Activated CD4-positive, alpha-beta T cell treated with anti-CD3 and anti-CD28 coated beads for 1 hour (primary cell): Measurements from ENCODE around the gene KCNK15.

ENCODE experiments used
- DNase-seq: peaks from one replicate; pipeline ENCODE4 v3.0.0-alpha.2; 2020

The KCNK15 gene

DNA sequence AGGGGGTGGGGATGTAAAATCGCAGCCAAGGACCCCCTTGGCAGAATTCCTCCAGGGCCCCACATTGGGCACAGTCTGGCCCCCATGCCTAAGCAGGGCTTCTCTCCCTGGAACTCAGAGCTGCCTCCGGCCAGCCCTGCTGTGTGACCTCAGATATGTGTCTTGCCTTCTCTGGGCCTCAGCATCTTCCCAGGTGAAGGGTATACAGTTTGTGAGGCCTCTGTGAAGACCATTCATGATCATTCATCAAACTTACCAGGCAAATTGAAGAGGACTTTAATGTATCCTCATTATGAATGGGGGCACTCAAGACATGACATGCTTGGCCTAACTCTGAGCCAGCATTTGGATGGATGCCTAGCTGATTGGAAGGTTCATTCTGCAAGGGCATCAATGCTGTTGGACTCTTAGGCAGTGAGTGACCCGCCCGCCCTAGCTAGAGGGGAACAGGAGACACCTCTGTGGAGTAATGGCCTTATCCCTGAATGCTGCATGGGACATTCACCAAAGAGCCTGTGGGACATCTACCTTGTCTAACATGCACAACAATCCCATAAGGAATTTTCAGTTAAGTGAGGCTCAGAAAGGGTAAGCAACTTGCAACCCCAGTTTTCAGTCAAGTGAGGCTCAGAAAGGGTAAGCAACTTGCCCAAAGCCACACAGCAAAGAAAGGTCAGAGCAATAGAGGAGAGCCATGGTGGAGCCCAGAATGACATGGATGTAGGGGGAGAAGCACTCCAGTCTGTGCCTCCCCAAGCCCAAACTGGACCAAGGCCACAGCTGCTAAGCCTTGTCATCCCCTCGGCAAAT, 30.0 kb upstream of the KCNK15 start:
- no peak for DNase-seq

DNA sequence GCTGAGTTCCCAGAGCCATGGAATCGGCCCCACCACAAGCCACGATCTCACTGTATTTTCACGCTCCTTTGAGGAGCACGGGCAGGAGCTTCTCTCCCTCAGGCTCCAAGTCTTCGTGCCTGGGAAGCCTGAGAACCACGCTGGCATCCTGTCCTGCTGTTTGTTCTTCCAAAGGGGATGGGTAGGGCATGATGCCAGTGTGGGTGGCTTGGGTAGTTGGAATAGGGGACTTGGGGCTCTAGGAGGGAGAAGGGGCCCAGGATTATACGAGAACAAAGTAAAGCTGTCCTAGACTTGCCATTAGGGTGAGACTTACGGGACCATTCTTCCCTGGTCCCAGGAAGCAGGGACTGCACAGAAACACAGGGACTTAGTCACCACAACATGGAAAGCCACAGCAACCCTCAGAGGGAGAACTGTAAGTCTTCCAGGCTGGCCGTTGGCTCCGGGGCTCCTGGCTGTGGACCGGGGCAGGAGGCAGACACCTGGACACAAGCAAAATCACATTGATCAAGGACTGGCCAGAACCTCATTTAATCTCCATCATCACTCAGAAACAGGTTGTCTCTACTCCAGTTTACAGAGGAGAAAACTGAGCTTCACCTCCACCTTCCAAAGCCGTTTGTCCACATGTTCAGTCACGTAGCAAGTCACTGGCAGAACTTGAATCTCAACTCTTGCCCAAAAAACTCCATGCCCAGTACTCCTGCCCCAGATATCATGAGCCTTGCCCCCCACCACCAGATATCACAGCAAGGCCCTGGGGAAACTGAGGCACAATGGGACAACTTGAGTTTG, 29.2 kb upstream of the KCNK15 start:
- no peak for DNase-seq

DNA sequence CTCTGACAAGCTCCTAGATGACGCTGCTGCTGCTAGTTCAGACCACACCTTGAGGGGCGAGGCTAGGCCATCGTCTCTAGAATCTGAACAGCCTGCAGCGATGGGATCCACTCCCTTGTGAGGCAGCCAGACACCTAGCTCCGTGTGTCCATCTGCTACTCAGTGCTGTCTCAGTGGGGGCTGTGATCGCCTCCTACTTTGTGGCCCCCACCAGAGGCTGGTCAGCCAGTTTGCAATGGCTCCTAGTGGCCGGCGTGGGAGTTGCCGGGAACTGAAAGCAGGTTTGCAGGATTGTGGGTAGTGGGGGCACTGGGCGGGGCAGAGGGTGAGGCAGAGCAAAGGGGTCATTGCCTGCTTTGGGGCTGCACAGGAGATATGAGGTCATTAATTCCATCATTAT, 27.7 kb upstream of the KCNK15 start:
- DNase-seq, result no peak

DNA sequence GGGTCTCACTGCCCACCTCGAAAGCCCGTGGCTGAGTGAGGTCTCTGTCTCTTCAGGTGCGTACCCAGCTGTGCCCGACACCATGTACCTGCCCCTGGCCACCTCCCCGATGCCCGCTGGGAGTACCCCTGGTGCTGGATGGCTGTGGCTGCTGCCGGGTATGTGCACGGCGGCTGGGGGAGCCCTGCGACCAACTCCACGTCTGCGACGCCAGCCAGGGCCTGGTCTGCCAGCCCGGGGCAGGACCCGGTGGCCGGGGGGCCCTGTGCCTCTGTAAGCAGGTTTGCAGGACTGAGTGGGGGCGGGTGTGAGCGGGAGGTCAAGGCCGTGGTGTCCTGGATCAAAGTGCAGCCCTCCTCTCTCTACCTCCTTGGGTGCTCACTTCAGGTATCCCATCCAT, 25.8 kb upstream of the KCNK15 start:
- no peak for DNase-seq

DNA sequence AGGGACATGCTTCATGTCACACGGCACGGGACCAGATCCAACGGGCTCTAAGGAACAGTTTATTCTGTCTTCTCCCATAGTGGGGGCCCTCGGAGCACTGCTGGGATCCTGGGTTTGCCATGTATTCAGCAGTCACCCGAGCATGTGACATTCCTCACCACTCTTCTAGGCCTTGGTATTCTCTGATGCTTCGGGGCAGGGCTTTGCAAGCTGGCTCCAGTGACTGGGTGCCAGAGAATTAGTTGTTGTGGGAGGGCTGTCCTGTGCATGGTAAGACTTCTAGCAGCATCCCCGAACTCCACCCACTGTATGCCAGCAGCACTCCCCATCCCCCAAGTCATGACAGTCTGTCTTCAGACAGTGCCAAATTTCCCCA, 25.1 kb upstream of the KCNK15 start:
- DNase-seq, result no peak

DNA sequence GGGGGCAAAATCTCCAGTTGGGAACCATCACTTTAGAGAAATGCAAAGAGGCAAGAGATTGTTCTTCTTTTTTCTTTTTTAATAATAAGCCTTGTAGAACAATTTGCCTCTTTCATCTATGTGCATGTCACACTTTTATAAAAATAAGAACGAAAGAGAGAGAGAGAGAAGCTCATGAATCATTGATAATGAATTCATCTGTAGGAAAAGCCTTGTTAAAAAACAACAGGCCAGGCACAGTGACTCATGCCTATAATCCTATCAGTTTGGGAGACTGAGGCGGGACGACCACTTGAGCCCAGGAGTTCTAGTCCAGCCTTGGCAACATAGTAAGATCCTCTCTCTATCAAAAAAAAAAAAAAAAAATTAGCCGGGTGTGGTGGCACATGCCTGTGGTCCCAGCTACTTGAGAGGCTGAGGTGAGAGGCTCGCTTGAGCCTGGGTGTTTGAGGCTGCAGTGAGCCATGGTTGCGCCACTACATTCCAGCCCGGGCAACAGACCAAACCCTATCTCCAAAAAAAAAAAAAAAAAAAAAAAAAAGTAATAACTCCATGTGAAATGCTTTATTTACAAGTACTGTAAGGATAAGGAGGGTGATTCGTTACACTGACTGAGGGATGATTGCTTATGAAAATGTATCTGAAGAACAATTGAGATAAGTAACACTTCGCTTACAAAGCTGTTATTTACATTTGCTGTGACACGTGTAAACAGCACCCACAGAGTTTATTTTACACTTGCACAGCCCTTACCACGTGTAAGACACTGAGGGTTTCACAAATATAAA, 24.5 kb upstream of the KCNK15 start:
- no peak for DNase-seq

DNA sequence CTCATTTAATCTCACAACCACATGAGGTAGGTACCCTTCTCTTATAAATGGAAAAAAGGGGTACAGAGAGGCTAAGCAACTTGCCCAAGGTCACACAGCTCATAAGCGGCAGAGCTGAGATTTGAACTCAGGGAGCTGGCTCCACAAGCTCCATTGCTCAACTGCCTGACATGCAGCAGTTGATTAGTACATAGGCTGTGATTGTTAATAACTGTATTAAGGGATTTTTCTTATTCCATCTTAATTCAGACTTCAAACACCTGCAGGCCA, 23.9 kb upstream of the KCNK15 start:
- no peak for DNase-seq

DNA sequence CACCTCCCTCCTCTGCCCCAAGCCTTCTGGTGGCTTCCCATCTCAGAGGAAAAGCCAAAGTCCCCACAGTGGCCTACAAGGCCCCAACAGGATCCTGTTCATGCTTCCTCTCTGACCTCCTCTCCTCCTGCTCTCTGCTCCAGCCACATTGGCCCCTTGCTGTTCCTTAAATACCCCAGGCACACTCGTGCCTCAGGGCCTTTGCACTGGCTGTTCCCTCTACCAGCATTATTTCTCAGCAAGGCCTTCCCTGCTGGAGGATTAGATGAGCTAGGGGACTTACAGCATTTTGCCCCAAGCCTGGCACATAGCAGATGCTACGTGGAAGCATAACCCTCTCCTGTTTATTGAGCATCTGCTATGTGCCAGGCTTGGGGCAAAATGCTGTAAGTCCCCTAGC, 22.7 kb upstream of the KCNK15 start:
- DNase-seq, result no peak

DNA sequence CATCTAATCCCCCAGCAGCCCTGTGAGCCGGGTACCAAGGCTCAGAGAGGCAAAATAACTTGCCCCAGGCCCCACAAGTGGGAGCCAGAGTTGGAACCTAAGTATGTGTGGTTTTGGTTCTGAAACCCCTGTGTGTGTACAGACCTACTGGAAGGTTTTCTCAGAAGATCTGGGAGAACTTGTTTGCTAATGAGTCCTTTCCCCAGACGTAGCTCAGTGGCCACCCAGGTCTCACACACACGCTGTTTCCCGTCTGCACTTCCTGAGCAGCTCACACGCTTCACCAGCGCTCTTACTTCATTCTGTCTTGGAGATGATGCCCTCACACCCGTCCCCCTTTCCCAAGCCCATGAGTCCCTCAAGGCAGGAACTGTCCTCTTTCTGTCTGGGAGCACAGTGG, 22.3 kb upstream of the KCNK15 start:
- DNase-seq, result no peak

DNA sequence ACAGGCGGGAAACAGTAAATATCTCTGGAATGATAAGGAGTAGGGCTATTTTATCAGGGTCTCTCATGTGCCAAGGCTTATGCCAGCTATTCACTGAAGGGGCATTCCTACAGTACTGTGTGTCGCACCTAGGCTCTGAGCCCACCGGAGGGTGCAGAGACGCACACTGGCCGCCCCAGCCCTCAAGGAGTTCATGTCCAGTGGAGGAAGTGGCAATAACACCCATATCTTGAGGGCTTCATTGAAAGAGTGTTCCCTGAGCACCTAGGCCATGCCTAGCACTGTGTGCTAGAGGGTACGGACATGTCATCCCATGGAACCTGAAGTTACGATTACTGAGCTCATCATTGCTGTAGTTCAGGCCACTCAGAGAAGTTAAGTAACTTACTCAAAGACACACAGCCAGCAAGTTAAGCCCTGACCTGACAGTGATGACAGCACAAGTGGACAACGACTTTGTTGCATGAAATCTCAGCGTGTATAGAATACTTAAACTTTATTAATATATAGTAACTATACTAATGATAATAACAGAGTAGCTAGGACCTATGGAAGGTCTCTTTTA, 21.8 kb upstream of the KCNK15 start:
- DNase-seq, result no peak

DNA sequence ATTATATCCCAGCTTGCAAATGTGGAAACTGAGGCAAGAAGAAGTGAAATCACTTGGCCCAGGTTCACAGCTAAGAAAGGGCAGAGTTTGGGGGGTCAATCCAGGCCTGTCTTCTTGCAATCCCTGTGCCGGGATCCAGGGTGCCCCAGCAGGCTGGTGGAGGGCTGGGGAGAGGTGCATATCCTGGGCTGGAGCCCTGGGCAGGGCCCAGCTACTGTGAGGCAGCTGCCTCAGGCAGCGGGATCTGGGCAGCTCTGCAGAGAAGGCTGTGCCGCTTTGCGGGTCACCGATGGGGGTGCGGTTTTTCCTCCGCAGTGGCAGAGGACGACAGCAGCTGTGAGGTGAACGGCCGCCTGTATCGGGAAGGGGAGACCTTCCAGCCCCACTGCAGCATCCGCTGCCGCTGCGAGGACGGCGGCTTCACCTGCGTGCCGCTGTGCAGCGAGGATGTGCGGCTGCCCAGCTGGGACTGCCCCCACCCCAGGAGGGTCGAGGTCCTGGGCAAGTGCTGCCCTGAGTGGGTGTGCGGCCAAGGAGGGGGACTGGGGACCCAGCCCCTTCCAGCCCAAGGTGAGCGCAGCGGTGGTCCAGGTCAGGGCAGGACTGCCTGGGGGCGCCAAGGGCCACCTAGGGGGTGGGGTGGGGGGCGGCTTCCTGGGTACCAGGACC, 21.1 kb upstream of the KCNK15 start:
- no peak for DNase-seq

DNA sequence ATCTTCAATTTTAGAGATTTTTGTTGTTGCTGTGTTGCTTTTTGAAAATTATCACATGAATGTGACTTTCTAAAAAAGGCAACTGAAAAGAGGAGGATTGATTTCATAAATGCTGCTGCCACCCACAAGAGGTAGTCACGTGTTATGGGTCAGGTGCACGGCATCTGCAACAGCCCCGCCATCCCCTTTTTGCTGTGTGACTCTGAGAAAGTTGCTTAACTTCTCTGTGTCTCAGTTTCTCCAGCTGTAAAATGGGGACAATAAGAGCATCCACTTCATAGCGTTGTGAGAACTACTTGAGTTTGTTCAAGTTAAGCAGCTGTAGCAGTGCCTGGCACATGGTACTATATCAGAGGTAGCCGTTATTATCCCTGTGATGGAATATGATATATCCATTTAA, 19.8 kb upstream of the KCNK15 start:
- no peak for DNase-seq

DNA sequence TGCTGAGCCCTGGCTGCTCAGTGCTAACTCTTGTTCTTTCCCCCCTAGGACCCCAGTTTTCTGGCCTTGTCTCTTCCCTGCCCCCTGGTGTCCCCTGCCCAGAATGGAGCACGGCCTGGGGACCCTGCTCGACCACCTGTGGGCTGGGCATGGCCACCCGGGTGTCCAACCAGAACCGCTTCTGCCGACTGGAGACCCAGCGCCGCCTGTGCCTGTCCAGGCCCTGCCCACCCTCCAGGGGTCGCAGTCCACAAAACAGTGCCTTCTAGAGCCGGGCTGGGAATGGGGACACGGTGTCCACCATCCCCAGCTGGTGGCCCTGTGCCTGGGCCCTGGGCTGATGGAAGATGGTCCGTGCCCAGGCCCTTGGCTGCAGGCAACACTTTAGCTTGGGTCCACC, 18.6 kb upstream of the KCNK15 start:
- no peak for DNase-seq

DNA sequence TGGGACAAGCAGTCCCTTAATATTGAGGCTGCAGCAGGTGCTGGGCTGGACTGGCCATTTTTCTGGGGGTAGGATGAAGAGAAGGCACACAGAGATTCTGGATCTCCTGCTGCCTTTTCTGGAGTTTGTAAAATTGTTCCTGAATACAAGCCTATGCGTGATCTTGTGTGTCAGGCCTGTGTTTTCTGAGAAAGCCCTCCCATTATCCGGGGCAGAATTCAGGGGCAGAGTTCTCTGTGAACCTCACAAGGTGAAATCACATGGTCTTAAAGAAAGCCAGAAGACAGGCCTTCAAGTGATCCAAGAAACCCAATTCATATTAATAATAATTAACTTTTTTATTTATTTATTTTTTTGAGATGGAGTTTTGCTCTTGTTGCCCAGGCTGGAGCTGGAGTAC, 18.0 kb upstream of the KCNK15 start:
- DNase-seq, result no peak

DNA sequence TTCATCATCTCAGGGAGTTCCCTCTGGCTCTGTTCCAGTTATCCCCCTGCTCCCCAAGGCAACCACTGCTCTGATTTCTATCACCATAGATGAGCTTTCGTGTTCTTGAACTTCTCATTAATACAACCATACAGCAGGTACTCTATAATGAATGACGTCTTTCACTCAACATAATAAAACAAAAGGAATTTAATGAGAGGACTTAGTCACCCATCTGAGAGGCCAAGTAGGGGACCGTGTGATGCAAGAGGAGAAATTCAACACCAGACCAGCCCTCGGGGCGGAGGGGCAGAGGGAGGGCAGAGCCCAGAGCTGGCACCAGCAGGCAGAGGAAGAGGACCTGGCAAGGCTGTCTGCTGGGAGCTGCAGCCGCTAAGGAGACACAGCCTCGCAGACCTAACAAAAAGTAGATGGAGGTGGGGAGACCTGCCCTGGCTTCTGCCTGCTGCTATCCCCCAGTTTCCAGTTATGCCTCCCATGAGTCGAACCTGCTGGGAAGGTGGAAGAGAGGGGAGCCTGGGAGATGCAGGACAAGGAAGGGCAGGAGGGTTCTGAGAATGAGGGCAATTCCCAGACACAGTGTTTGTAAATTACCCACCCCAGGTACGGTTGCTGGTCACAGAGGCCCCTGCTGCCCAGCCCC, 16.7 kb upstream of the KCNK15 start:
- no peak for DNase-seq

DNA sequence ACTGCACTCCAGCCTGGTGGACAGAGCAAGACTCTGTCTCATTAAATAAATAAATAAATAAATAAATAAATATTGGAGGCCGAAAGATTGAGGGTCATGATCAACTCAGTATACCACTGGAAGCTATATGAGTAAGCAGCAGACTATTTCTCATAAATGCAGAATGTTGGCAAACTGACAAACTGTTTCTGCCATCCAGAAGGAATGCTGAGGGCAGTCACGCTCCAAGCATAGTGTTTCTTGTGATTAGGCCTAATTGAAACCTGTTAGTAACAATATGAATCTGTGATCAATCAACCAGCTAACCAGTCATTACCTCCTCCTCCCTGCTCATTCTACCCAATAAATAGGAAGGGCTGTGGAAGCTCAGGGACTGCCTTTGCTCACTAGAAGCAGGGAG, 15.2 kb upstream of the KCNK15 start:
- DNase-seq, result no peak

DNA sequence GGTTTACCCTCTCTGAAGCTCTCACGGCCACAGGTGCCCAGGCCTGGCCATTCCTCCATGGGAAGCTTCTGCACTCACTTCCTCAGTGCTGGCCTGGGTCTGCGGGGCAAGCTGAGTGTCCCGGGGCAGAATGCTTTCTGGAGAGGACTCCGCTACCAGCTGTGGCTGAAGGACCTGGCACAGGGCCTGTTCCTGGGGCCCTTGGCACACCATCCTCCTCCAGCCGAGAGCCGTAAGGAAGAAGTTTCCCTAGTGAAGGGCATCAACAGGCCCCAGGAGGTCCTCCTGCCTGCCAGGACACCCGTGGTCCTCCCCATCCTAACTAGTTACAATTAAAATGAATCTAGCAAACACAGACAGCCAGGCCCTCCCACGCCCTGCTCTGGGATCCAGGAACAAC, 14.0 kb upstream of the KCNK15 start:
- no peak for DNase-seq

DNA sequence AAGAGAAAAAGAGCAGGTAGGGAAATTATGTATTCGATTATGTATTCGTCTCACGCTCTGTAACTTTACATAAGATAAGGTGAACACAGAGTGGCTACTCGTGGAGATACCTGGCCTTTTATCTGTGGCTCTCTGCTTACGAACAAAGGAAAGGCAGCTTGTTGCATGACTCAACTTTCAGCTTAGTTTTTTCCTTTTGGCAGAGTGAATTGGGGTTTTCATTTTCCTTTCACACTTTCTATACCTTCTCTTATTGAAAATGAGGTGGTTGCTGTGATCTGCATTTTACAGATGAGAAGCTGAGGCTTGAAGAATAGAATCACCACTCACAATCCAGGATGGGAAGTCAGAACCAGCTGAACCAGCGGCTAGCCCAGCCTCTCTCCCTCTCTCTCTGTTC, 13.3 kb upstream of the KCNK15 start:
- no peak for DNase-seq

DNA sequence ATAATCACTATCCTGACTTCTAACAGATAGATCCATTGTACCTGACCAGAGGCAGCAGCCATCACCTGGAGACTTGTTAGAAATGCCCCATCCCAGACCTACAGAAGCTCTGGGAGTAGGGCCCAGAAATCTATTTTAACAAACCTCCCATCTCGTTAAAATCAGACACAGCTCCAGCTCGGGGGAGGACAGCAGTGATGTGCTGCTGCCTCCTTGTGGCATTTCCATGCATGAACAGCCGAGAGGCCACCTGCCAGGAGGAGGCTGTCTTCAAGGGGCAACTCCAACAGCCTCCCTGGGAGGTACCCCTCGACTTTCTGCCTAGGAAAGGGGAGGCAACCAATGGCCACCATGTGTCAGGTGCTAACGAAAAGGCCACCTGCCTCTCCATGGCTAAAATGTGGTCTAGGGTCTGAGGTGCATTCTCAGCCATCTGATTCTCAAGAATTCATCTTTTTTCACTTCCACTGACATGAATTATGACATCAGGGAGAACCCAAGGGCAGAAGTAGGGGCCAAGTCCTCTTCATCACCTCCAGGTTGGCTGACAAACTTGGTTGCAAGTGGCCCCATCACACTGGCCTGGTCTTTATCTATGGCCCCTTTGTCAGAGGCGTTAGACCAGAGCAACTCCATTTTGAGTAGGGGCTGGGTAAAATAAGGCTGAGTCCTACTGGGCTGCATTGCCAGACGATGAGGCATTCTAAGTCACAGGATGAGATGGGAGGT, 12.2 kb upstream of the KCNK15 start:
- peak; percentile 34 for DNase-seq

DNA sequence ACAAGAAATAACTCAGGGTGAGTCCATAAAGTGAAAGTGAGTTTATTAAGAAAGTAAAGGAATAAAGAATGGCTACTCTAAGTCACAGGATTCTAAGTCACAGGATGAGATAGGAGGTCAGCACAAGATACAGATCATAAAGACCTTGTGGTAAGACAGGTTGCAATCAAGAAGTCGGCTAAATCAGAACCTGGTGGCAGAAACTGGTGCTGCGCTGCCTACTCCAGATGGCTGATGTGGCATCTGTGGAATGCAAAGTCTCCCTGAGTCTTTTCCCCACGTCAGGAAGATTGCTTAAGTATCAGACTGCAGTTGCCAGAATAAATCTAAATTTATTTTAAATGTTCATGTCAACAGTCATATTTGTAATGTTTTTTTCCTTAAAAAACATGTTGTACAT, 10.7 kb upstream of the KCNK15 start:
- DNase-seq, result no peak

DNA sequence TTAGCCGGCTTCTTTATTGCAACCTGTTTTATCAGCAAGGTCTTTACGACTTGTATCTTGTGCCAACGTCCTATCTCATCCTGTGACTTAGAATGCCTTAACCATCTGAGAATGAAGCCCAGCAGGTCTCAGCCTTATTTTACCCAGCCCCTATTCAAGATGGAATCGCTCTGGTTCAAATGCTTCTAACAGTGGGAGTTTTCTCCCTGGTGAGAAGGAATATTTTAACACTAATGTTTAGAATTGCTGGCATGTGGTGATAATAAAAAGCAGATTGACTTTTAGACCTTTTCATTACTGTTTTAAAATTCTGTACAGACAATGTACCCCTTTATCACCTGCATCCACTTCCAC, 9.9 kb upstream of the KCNK15 start:
- DNase-seq, result no peak
